Measurements from ENCODE around the gene MRPL23.

MRPL23 gene

DNA sequence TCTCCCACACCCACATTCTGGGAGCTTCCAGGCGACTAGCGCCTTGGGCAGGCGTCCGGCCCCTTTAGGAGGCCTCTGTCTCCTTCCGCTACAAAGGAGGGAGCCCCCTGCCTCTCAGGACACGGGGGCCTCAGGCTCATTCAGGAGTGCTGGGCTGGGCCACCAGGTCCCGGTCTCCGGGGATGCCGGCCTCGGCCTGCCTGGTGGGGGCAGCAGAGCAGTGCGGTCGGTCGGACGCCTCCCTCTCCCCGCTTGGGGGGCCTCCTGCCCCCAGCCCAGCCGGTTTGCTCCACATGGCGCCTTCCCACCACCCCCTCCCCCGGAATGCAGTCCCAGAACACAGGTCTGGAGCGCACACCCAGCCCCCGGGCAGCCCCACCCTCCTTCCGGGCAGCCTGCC lies 21.9 kb downstream of the MRPL23 start:
- Histone ChIP-seq H3K27me3 (ENCODE audit: control insufficient read depth, low read length) (no peaks in the 10 kb centered on the region), H3K9me3 (ENCODE audit: control insufficient read depth, insufficient read depth, low read length) (no peaks in the 10 kb centered on the region), H3K4me2 (ENCODE audit: low read length) (no peak overlapping the region), H3K79me2 (ENCODE audit: control insufficient read depth, low read length) (no peaks in the 10 kb centered on the region), H4K20me1 (ENCODE audit: control insufficient read depth, insufficient read depth, low read depth, low read length) (no peaks in the 10 kb centered on the region), H3K36me3 (ENCODE audit: control insufficient read depth, low read length) (no peaks in the 10 kb centered on the region), H3K27ac (ENCODE audit: low read depth, low read length) (no peak overlapping the region), H3F3A (ENCODE audit: control insufficient read depth, insufficient read depth) (no peaks in the 10 kb centered on the region), H3K4me1 (ENCODE audit: control insufficient read depth, low read length) (no peaks in the 10 kb centered on the region), H3K4me3 (ENCODE audit: low read length) (no peak overlapping the region), H3K9me2 (replicated peaks; ENCODE audit: control insufficient read depth, low read length) (no peaks in the 10 kb centered on the region)
- TF ChIP-seq EZH2phosphoT487 (IDR thresholded peaks at IDR 0.05; ENCODE audit: borderline replicate concordance, low read length) (no peak), CTCF (IDR thresholded peaks at IDR 0.05; ENCODE audit: low read depth, low read length, poor library complexity, severe bottlenecking) (no peak)

DNA sequence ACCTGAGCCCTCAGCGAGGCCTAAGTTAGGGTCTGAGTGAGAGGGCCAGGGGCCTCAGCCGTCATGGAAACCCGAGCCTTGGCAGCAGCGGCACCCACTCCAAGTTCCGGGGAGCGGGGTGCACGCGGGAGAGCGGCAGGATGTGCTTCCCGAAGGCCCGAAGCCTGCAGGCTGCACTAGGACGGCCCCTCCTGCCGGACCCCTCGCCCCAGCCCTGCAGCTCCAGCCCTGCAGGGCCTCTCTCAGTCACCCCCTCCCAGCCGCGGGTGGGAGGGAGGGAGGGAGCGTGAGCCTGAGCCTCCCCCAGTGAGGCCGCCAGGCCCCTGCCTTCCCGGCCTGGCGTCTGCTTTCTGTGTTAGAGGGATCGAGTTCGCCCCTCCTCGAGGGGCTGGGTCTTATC lies 22.6 kb downstream of the MRPL23 start:
- TF ChIP-seq CTCF (IDR thresholded peaks at IDR 0.05; ENCODE audit: low read depth, low read length, poor library complexity, severe bottlenecking) (no peak), EZH2phosphoT487 (IDR thresholded peaks at IDR 0.05; ENCODE audit: borderline replicate concordance, low read length) (no peak)
- no peaks in the 10 kb centered on the region for H3K27me3 ChIP-seq (ENCODE audit: control insufficient read depth, low read length)
- no peaks in the 10 kb centered on the region for H3K4me1 ChIP-seq (ENCODE audit: control insufficient read depth, low read length)
- no peaks in the 10 kb centered on the region for H4K20me1 ChIP-seq (ENCODE audit: control insufficient read depth, insufficient read depth, low read depth, low read length)
- H3K4me2 ChIP-seq (ENCODE audit: low read length): no peak overlapping the region
- no peaks in the 10 kb centered on the region for H3K9me3 ChIP-seq (ENCODE audit: control insufficient read depth, insufficient read depth, low read length)
- no peaks in the 10 kb centered on the region for H3F3A ChIP-seq (ENCODE audit: control insufficient read depth, insufficient read depth)
- no peaks in the 10 kb centered on the region for H3K79me2 ChIP-seq (ENCODE audit: control insufficient read depth, low read length)
- H3K9me2 ChIP-seq (replicated peaks; ENCODE audit: control insufficient read depth, low read length): no peaks in the 10 kb centered on the region
- H3K27ac ChIP-seq (ENCODE audit: low read depth, low read length): no peak overlapping the region
- H3K4me3 ChIP-seq (ENCODE audit: low read length): no peak overlapping the region
- no peaks in the 10 kb centered on the region for H3K36me3 ChIP-seq (ENCODE audit: control insufficient read depth, low read length)

DNA sequence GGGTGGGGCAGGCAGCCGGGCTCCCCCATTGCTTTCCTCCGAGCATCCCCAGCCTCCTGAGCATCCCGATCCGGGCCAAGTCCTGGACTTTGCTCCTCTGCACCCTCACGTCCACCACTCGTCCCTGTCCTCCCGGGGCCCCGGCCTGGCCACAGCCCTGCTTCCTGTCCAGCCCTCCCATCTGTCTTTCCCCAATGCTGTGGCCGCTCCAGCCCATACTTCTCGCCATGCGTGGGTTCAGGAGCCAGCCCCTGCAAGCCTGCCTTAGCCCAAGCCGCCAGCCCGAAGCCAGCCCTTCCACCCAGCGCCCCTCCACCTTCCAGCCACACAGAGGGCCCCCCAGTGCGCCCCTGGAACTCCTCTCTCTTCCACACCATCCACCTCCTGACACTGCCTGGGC lies 23.8 kb downstream of the MRPL23 start:
- no peaks in the 10 kb centered on the region for H3K36me3 ChIP-seq (ENCODE audit: control insufficient read depth, low read length)
- no peaks in the 10 kb centered on the region for H3K9me3 ChIP-seq (ENCODE audit: control insufficient read depth, insufficient read depth, low read length)
- no peaks in the 10 kb centered on the region for H3K4me1 ChIP-seq (ENCODE audit: control insufficient read depth, low read length)
- no peak overlapping the region for H3K27ac ChIP-seq (ENCODE audit: low read depth, low read length)
- H3K79me2 ChIP-seq (ENCODE audit: control insufficient read depth, low read length): no peaks in the 10 kb centered on the region
- no peak overlapping the region for H3K4me2 ChIP-seq (ENCODE audit: low read length)
- no peaks in the 10 kb centered on the region for H3F3A ChIP-seq (ENCODE audit: control insufficient read depth, insufficient read depth)
- no peaks in the 10 kb centered on the region for H3K27me3 ChIP-seq (ENCODE audit: control insufficient read depth, low read length)
- no peaks in the 10 kb centered on the region for H4K20me1 ChIP-seq (ENCODE audit: control insufficient read depth, insufficient read depth, low read depth, low read length)
- H3K9me2 ChIP-seq (replicated peaks; ENCODE audit: control insufficient read depth, low read length): no peaks in the 10 kb centered on the region
- TF ChIP-seq EZH2phosphoT487 (IDR thresholded peaks at IDR 0.05; ENCODE audit: borderline replicate concordance, low read length): no peak
- no peak for TF ChIP-seq CTCF (IDR thresholded peaks at IDR 0.05; ENCODE audit: low read depth, low read length, poor library complexity, severe bottlenecking)
- H3K4me3 ChIP-seq (ENCODE audit: low read length): no peak overlapping the region

DNA sequence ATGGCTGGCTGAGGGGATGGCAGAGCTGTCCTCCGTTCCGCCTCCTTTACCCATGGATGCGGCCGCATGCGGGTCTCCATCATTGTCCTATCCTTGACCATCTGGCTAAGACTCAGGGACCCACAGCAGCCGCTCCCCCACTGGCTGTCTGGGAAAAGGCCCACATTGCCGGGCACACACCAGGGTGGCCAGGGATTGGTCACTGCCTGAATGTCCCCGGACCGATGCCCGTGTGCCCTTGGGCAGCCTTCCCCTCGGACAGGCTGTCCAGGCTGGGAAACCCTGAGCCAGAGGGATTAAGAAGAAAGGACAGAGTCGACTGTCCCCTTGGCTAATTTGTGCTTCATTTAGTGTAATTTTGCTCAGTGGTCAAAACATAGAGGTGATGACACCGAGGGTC lies 28.1 kb downstream of the MRPL23 start:
- Histone ChIP-seq H3K4me2 (ENCODE audit: low read length) (no peak overlapping the region), H3K9me2 (replicated peaks; ENCODE audit: control insufficient read depth, low read length) (no peaks in the 10 kb centered on the region), H3K27me3 (ENCODE audit: control insufficient read depth, low read length) (no peaks in the 10 kb centered on the region), H3F3A (ENCODE audit: control insufficient read depth, insufficient read depth) (no peaks in the 10 kb centered on the region), H3K36me3 (ENCODE audit: control insufficient read depth, low read length) (no peaks in the 10 kb centered on the region), H4K20me1 (ENCODE audit: control insufficient read depth, insufficient read depth, low read depth, low read length) (no peaks in the 10 kb centered on the region), H3K9me3 (ENCODE audit: control insufficient read depth, insufficient read depth, low read length) (no peaks in the 10 kb centered on the region), H3K27ac (ENCODE audit: low read depth, low read length) (no peak overlapping the region), H3K79me2 (ENCODE audit: control insufficient read depth, low read length) (no peaks in the 10 kb centered on the region), H3K4me1 (ENCODE audit: control insufficient read depth, low read length) (no peaks in the 10 kb centered on the region), H3K4me3 (ENCODE audit: low read length) (no peak overlapping the region)
- no peak for TF ChIP-seq CTCF (IDR thresholded peaks at IDR 0.05; ENCODE audit: low read depth, low read length, poor library complexity, severe bottlenecking)
- no peak for TF ChIP-seq EZH2phosphoT487 (IDR thresholded peaks at IDR 0.05; ENCODE audit: borderline replicate concordance, low read length)

All from DOHH2 (cell line).